22Rv1 (cell line): ENCODE results near the gene COL7A1.

Experiments
- H3K27ac ChIP-seq: fragments of 450-650 bp; 2 replicates; pipeline ENCODE4 v1.5.1; 2017
- CTCF ChIP-seq: fragments of 450-650 bp; IDR thresholded peaks from 2 replicates; pipeline ENCODE4 v1.5.1; 2017; ENCODE audit warnings: mild to moderate bottlenecking
- ZFX ChIP-seq: fragments of 450-650 bp; IDR thresholded peaks from 2 replicates; pipeline ENCODE4 v1.6.1; 2017; ENCODE audit warnings: antibody characterized with exemption, borderline replicate concordance

The COL7A1 gene

GRCh38 chr3:48595075-48595525 is at the start of gene COL7A1:
Gene COL7A1, minus strand, starts transcription at chr3:48595329. Its CDS starts 170 bp downstream, at chr3:48595159.
- TF ChIP-seq ZFX, result no peak
- TF ChIP-seq CTCF, result no peak
- H3K27ac ChIP-seq, result no peak within 1 kb of the TSS

GRCh38 chr3:48642605-48643004 is 47.5 kb upstream of the COL7A1 start:
- no peak overlapping the region for H3K27ac ChIP-seq
- TF ChIP-seq CTCF (no peak), ZFX (no peak)

GRCh38 chr3:48641396-48641795 is 46.3 kb upstream of the COL7A1 start:
- no peak overlapping the region for H3K27ac ChIP-seq
- TF ChIP-seq ZFX (no peak), CTCF (no peak)

GRCh38 chr3:48639944-48640606 is 44.9 kb upstream of the COL7A1 start:
- no peak overlapping the region for H3K27ac ChIP-seq
- no peak for TF ChIP-seq ZFX
- no peak for TF ChIP-seq CTCF

- H3K27ac ChIP-seq, result peak overlapping the region; percentile 85
These were observed 42.2 kb upstream of the COL7A1 start for GRCh38 chr3:48637305-48637704.

GRCh38 chr3:48636149-48636655 is 41.1 kb upstream of the COL7A1 start:
- H3K27ac ChIP-seq, result peak overlapping the region; percentile 85
- no peak for TF ChIP-seq ZFX
- TF ChIP-seq CTCF, result no peak

More at GRCh38 chr3:48637305-48637704, 42.2 kb upstream of the COL7A1 start:
- no peak for TF ChIP-seq ZFX
- TF ChIP-seq CTCF, result no peak

GRCh38 chr3:48635222-48636021 is 40.3 kb upstream of the COL7A1 start, which contains the start of gene SLC26A6:
Gene SLC26A6, minus strand, starts transcription at chr3:48635461. Its CDS starts 68 bp downstream, at chr3:48635393.
- peak within 1 kb of the TSS; percentile 85 for H3K27ac ChIP-seq

More at GRCh38 chr3:48635222-48636021, 40.3 kb upstream of the COL7A1 start, which contains the start of gene SLC26A6:
- no peak for TF ChIP-seq ZFX
- peak; percentile 76 for TF ChIP-seq CTCF
